Nucleus accumbens (tissue), 56 donors: ENCODE data around the gene LIPE.
"Not testable (repeated sequence)": the region's sequence is repeated elsewhere in the genome, so short reads cannot be mapped to it uniquely, and the experiment has no call there.

Source experiments
- DNase-seq, 56 donors: peaks; one replicate each; lab custom pipeline; 2025; lab: John Stamatoyannopoulos, UW

The LIPE gene

GRCh38 chr19:42450314-42450934 is 23.2 kb upstream of the LIPE start:
- DNase-seq = peak in 45 of 56 donors; percentile 6 to 81 (median 44)

- not testable (repeated sequence) for DNase-seq
These were observed 21.1 kb upstream of the LIPE start for GRCh38 chr19:42448306-42448705.

- DNase-seq = no peak
These were observed 18.8 kb upstream of the LIPE start for GRCh38 chr19:42445948-42446347.

GRCh38 chr19:42443944-42444398 is 16.8 kb upstream of the LIPE start:
- DNase-seq = no peak

- no peak for DNase-seq
These were observed 15.6 kb upstream of the LIPE start, which contains the start of gene CXCL17 for GRCh38 chr19:42442833-42443232. TSS of gene CXCL17 (minus strand) at chr19:42442946. CDS start at chr19:42442832, 114 bp downstream.

DNA sequence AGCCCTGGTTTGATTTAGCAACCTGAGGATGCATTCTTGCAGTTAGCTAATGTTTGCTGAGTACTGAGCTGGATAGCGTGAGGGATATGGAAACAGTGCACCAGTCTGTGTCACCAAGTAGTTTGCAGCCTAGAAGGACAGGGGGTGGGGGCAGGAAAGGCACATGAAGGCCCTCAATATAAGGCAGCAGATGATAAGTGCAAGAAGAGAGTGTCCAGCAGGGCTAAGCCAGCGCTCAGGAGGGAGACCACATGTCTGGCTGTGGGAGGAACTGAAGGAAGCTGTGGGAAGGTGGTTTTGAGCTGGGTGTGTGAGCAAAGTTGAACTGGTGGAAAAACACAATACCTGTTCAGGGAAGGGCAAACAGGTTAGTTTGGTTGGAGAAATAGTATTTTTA is 13.9 kb upstream of the LIPE start:
- DNase-seq = no peak

DNA sequence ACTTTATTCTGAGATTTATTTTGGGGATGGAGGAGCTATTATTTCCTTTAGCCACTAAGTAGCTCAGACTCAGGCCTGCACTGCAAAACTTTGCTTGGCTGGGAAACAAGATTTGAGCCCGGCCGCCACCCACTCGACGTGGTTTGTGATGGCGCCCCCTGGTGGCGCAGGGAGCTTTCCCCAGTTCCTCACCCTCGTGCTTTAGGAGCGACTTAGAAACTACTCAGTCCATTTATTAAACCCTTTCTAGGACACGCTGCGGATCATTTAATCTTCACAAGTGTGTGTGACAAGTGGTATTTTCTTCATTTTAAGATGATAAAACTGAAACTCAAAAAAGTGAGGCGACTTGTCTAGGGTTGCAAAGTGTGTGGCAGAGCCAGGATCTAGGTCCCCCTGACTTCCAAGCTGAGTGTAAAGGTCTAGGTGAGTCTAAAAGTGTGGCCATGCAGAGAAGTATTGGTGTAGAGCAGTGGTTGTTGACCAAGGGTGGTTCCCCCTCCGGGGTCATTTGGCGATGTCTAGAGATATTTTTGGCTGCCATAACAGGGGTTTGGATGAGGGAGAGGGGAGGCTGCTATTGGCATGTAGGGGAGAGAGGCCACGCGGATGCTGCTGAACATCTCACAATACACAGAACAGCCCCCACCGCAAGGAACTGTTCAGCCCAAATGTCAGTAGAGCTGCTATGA is 13.3 kb upstream of the LIPE start:
- DNase-seq = peak in 37 of 56 donors; percentile 6 to 79 (median 39)

GRCh38 chr19:42436006-42436405 is 8.8 kb upstream of the LIPE start:
- no peak for DNase-seq

DNA sequence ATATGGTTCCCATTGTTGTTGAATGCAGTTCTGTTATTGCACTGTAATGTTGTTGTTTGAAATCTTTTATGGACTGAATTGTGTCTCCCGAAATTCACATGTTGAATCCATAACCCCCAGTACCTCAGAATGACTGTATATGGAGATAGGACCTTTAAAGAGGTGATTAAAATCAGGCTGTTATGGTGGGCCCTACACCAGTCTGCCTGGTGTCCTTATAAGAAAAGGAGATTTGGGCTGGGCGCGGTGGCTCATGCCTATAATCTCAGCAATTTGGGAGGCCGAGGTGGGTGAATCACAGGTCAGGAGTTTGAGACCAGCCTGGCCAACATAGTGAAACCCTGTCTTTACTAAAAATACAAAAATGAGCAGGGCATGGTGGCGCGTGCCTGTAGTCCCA is 8.1 kb upstream of the LIPE start:
- no peak for DNase-seq

- peak in 48 of 56 donors; percentile 12 to 88 (median 62) for DNase-seq
These were observed 6.5 kb upstream of the LIPE start for GRCh38 chr19:42433503-42434260.

GRCh38 chr19:42431486-42431885 is 4.3 kb upstream of the LIPE start:
- no peak for DNase-seq

GRCh38 chr19:42428676-42429075 is 1.5 kb upstream of the LIPE start:
- DNase-seq = peak in 18 of 56 donors; percentile 9 to 70 (median 39)

DNA sequence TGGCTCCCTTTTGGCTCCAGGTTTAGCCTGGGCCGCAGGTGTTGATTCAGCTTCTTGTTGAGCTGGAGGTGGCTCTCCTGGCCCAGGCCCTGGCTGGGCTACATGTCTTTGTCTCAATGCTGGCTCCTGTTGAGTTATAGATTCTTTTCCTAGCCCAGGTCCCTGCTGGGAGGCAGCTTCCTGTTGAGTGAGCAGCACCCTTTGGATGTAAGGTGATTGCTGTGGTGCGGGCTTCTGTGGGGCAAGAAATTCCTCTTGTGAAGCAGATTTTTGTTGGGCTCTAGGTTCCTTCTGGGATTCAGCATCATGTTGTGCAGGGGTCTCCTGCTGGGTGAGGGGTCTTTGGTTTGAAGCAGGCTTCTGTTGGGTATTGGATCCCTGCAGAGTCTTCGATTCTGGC is 545 bp downstream of the LIPE start:
- no peak for DNase-seq

- peak in 1 of 56 donors; percentile 25 for DNase-seq
These were observed 2.5 kb downstream of the LIPE start for GRCh38 chr19:42424712-42425131.

DNA sequence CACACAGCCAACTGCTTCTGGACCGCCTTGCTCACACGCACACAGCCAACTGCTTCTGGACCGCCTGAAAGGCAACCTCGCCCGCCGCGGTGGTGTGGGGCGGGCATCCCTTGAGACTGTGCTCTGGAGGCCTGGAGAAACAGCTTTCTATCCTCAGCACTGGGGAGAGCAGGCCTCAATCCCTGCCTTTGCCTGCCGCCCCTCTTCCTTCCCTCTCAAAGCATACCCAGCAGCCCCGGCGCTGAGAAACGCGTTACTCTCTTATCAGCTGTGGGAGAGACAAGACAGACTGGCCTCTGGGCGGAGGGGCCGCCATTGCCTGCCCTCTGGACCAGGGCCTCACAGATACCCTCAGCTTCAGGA is 2.9 kb downstream of the LIPE start:
- DNase-seq = no peak

GRCh38 chr19:42423462-42424344 is 3.5 kb downstream of the LIPE start:
- DNase-seq = peak in 55 of 56 donors; percentile 67 to 96 (median 89)

- peak in 30 of 56 donors; percentile 43 to 87 (median 78) for DNase-seq
These were observed 4.2 kb downstream of the LIPE start for GRCh38 chr19:42422901-42423461.

GRCh38 chr19:42422092-42422900 is 4.9 kb downstream of the LIPE start:
- DNase-seq = no peak

- DNase-seq = no peak
These were observed 5.6 kb downstream of the LIPE start for GRCh38 chr19:42421591-42422031.
